ENCODE data around the gene IMMT. TPM values are rescaled to one million over a fixed set of nuclear protein-coding genes. Genes with fewer than 3 reads are reported as not detected.

IMMT gene
- total RNA-seq, 1 experiment from 2014 or later = 97.7 TPM

DNA sequence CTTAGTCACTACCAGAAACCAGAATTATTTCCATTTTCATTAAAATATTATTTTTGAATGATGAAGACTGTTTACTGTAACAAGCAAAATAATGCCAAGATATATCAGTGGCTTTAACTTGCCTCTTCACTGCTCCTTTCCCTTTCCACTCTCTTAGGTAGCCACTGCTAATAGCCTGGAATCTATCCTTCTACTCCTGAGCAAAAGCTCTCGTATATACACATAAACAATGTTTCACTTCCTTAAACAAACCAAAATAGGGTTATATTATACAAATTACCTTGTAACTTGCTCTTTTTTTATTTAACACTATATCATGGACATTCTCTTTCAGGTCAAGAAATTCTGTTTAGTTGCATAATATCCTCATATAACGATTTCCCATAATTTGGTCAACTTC is 20.8 kb downstream of the IMMT start:
- ChIA-PET POLR2A (ENCODE audit: unreplicated experiment) (no interaction called here), CTCF (no interaction called here)
- Histone ChIP-seq H4K20me1 (ENCODE audit: low read length) (peaks cover 8% of the 10 kb centered on the region; the same call in 1 of the 2 replicates), H3K9me3 (ENCODE audit: low read length) (no peaks in the 10 kb centered on the region), H3K79me2 (ENCODE audit: low read length) (peaks cover 4% of the 10 kb centered on the region; the same call in 1 of the 2 replicates), H3K4me2 (ENCODE audit: low read length) (no peak overlapping the region), H2AFZ (ENCODE audit: low read length) (no peak overlapping the region), H3K4me3 (ENCODE audit: low read length) (no peak overlapping the region), H3F3A (ENCODE audit: low read length, unreplicated experiment) (no peaks in the 10 kb centered on the region), H3K27me3 (ENCODE audit: low read length) (no peaks in the 10 kb centered on the region), H3K9ac (ENCODE audit: low read length) (no peak overlapping the region), H3K36me3 (ENCODE audit: low read depth, low read length) (peaks cover 48% of the 10 kb centered on the region), H3K9me2 (replicated peaks; ENCODE audit: low read length) (no peaks in the 10 kb centered on the region), H3K27ac (ENCODE audit: low read length) (no peak overlapping the region), H3K4me1 (ENCODE audit: insufficient read depth, low read length) (no peaks in the 10 kb centered on the region)
- no peak for TF ChIP-seq EZH2phosphoT487 (IDR thresholded peaks at IDR 0.05; ENCODE audit: borderline replicate concordance, low read length)
- TF ChIP-seq, protein P1, sequence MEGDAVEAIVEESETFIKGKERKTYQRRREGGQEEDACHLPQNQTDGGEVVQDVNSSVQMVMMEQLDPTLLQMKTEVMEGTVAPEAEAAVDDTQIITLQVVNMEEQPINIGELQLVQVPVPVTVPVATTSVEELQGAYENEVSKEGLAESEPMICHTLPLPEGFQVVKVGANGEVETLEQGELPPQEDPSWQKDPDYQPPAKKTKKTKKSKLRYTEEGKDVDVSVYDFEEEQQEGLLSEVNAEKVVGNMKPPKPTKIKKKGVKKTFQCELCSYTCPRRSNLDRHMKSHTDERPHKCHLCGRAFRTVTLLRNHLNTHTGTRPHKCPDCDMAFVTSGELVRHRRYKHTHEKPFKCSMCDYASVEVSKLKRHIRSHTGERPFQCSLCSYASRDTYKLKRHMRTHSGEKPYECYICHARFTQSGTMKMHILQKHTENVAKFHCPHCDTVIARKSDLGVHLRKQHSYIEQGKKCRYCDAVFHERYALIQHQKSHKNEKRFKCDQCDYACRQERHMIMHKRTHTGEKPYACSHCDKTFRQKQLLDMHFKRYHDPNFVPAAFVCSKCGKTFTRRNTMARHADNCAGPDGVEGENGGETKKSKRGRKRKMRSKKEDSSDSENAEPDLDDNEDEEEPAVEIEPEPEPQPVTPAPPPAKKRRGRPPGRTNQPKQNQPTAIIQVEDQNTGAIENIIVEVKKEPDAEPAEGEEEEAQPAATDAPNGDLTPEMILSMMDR (conservative IDR thresholded peaks at IDR 0.05; ENCODE audit: low read depth, low read length) = no peak
- no peak for TF ChIP-seq EZH2 (IDR thresholded peaks at IDR 0.05; ENCODE audit: low read length, unreplicated experiment)
- intact Hi-C loops (cut with micrococcal nuclease) = no loop called here
- no peak for DNase-seq
- BruUV-seq (replicated peaks) = no TSS peak
- ATAC-seq = no peak

DNA sequence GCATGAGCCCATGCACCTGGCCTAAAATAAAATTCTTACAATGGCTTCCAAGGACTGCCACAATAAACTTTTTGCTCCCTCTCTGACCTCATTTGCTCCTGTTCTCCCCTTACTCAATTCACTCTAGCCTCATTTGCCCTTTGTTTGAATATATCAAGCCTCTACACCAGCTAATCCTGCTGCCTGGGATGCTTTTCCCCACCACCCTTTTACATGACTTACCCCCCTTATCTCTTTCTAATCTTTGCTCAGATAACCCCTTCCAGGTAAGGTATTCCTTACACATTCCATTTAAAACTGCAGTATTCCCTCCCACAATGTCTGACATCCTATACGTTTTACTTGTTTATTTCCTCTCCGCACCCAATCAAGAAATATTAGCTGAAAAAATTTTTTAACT is 22.7 kb downstream of the IMMT start:
- ATAC-seq (no peak), DNase-seq (no peak)
- Histone ChIP-seq H4K20me1 (ENCODE audit: low read length) (peaks cover 14% of the 10 kb centered on the region; the same call in 1 of the 2 replicates), H2AFZ (ENCODE audit: low read length) (no peak overlapping the region), H3K4me2 (ENCODE audit: low read length) (no peak overlapping the region), H3K79me2 (ENCODE audit: low read length) (peaks cover 4% of the 10 kb centered on the region; the same call in 1 of the 2 replicates), H3K4me1 (ENCODE audit: insufficient read depth, low read length) (no peaks in the 10 kb centered on the region), H3K27me3 (ENCODE audit: low read length) (no peaks in the 10 kb centered on the region), H3K9me3 (ENCODE audit: low read length) (no peaks in the 10 kb centered on the region), H3K36me3 (ENCODE audit: low read depth, low read length) (peaks cover 52% of the 10 kb centered on the region), H3K9me2 (replicated peaks; ENCODE audit: low read length) (no peaks in the 10 kb centered on the region), H3K4me3 (ENCODE audit: low read length) (no peak overlapping the region), H3K27ac (ENCODE audit: low read length) (no peak overlapping the region), H3K9ac (ENCODE audit: low read length) (no peak overlapping the region), H3F3A (ENCODE audit: low read length, unreplicated experiment) (no peaks in the 10 kb centered on the region)
- CTCF ChIA-PET = no interaction called here
- TF ChIP-seq EZH2phosphoT487 (IDR thresholded peaks at IDR 0.05; ENCODE audit: borderline replicate concordance, low read length) = no peak
- no peak for TF ChIP-seq EZH2 (IDR thresholded peaks at IDR 0.05; ENCODE audit: low read length, unreplicated experiment)
- TF ChIP-seq, protein P1 (conservative IDR thresholded peaks at IDR 0.05; ENCODE audit: low read depth, low read length) = no peak
- POLR2A ChIA-PET (ENCODE audit: unreplicated experiment) = no interaction called here
- BruUV-seq (replicated peaks) = no TSS peak
- intact Hi-C loops (cut with micrococcal nuclease) = no loop called here

DNA sequence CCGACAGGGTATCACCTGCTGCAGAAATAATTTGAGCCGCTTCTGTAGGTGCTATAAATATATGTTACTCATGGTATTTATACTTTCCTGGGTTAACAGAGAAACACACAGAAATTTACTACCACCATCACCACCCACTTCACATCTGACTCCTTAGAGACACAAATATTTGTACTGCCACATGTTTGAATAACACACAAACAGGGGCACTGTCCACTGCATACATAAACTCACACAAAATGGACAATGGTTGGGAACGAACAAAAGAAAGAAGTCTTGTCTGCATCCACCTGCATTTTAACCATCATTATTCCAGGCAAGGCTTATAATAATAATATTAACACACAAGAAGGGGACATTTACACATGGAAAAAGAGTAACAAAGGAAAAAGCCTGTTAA is 24.0 kb downstream of the IMMT start:
- POLR2A ChIA-PET (ENCODE audit: unreplicated experiment) = no interaction called here
- BruUV-seq (replicated peaks) = no TSS peak
- CTCF ChIA-PET = no interaction called here
- H3K4me3 ChIP-seq (ENCODE audit: low read length) = no peak overlapping the region
- DNase-seq (no peak), ATAC-seq (no peak)
- H3K79me2 ChIP-seq (ENCODE audit: low read length) = peaks cover 4% of the 10 kb centered on the region; the same call in 1 of the 2 replicates
- intact Hi-C loops (cut with micrococcal nuclease) = no loop called here
- H3F3A ChIP-seq (ENCODE audit: low read length, unreplicated experiment) = no peaks in the 10 kb centered on the region
- H3K27me3 ChIP-seq (ENCODE audit: low read length) = no peaks in the 10 kb centered on the region
- H3K9me3 ChIP-seq (ENCODE audit: low read length) = no peaks in the 10 kb centered on the region
- H3K4me2 ChIP-seq (ENCODE audit: low read length) = no peak overlapping the region
- peaks cover 48% of the 10 kb centered on the region for H3K36me3 ChIP-seq (ENCODE audit: low read depth, low read length)
- H3K9me2 ChIP-seq (replicated peaks; ENCODE audit: low read length) = no peaks in the 10 kb centered on the region
- H3K9ac ChIP-seq (ENCODE audit: low read length) = no peak overlapping the region
- H3K4me1 ChIP-seq (ENCODE audit: insufficient read depth, low read length) = no peaks in the 10 kb centered on the region
- TF ChIP-seq EZH2phosphoT487 (IDR thresholded peaks at IDR 0.05; ENCODE audit: borderline replicate concordance, low read length) = no peak
- TF ChIP-seq, protein P1 (conservative IDR thresholded peaks at IDR 0.05; ENCODE audit: low read depth, low read length) = no peak
- TF ChIP-seq EZH2 (IDR thresholded peaks at IDR 0.05; ENCODE audit: low read length, unreplicated experiment) = no peak
- H3K27ac ChIP-seq (ENCODE audit: low read length) = no peak overlapping the region
- no peak overlapping the region for H2AFZ ChIP-seq (ENCODE audit: low read length)
- peaks cover 14% of the 10 kb centered on the region; the same call in 1 of the 2 replicates for H4K20me1 ChIP-seq (ENCODE audit: low read length)

Data from PC-3 (cell line).